Small intestine (tissue), 7 donors: ENCODE measurements around the gene OLA1. TPM values are rescaled to one million over a fixed set of nuclear protein-coding genes. Genes with fewer than 3 reads are reported as not detected.

Experiments
- DNase-seq, 2 donors: peaks; one replicate each; pipeline versions ENCODE4 v3.0.0 to v3.0.0-alpha.2; 2013
- FAIRE-seq: peaks from 2 replicates; lab custom pipeline; 2012; peaks lifted over from hg19 to GRCh38; lab: Jason Lieb, UNC
- H3K27ac ChIP-seq, 3 donors: one replicate each; pipeline ENCODE4 v1.5.1; 2013; ENCODE audit warnings: low read length in 2 of 3, mild to moderate bottlenecking in 2 of 3, control low read depth in 1 of 3, inconsistent platforms in 1 of 3, low read depth in 1 of 3, moderate library complexity in 1 of 3
- H3K27me3 ChIP-seq, 3 donors: one replicate each; pipeline ENCODE4 v1.6.1; 2013; ENCODE audit warnings: low read length in 3 of 3, inconsistent platforms in 1 of 3; ENCODE audit not compliant: control insufficient read depth in 3 of 3, insufficient read depth in 3 of 3
- H3K36me3 ChIP-seq, 3 donors: one replicate each; pipeline ENCODE4 v1.6.1; 2013; ENCODE audit warnings: low read length in 3 of 3, inconsistent platforms in 1 of 3, low read depth in 1 of 3, mild to moderate bottlenecking in 1 of 3, moderate library complexity in 1 of 3; ENCODE audit not compliant: control insufficient read depth in 3 of 3, insufficient read depth in 2 of 3
- H3K4me1 ChIP-seq, 3 donors: one replicate each; pipeline ENCODE4 v1.6.1; 2013; ENCODE audit warnings: low read length in 2 of 3, inconsistent platforms in 1 of 3, low read depth in 1 of 3, mild to moderate bottlenecking in 1 of 3, moderate library complexity in 1 of 3; ENCODE audit not compliant: control insufficient read depth in 3 of 3, insufficient read depth in 2 of 3
- H3K4me3 ChIP-seq, 3 donors: one replicate each; pipeline ENCODE4 v1.5.1; 2013; ENCODE audit warnings: low read length in 3 of 3, control low read depth in 1 of 3, inconsistent platforms in 1 of 3, low read depth in 1 of 3, mild to moderate bottlenecking in 1 of 3, moderate library complexity in 1 of 3
- H3K9me3 ChIP-seq, 2 donors: one replicate each; pipeline ENCODE4 v1.6.1; 2013; ENCODE audit warnings: low read depth in 1 of 2, low read length in 1 of 2; ENCODE audit not compliant: control insufficient read depth in 2 of 2, insufficient read depth in 1 of 2
- WGBS, 3 donors: extraction: QIAGEN DNeasy Blood & Tissue Kit; methylation state at CpG; one replicate each; pipeline ENCODE4 v1.1.7; 2013; 5-methylcytosine and 5-hydroxymethylcytosine counted together
- polyA plus RNA-seq, 4 donors: library from polyadenylated mRNA; stranded (reverse) in 3 of 4; unstranded in 1 of 4; fragments of 200-250 nt in 3 of 4; fragments of 120-200 nt in 1 of 4; gene quantifications; one replicate each; pipeline versions ENCODE4 v1.2.1 to v1.2.3, GENCODE V29; 2013
- donor health status: healthy with polysubstance abuse.
- donor health status: control.
- donor health status: control.
- donor health status: Bipolar disorder and iron deficiency.
- donor health status: healthy.

OLA1 gene
- polyA plus RNA-seq, 4 donors: 60.3 to 148 (median 92.0) TPM

- Histone ChIP-seq H3K9me3 (no peaks in the 10 kb centered on the region), H3K27ac (no peak overlapping the region), H3K27me3 (no peaks in the 10 kb centered on the region), H3K4me3 (no peak overlapping the region), H3K4me1 (peaks cover 0 to 7% (median 7%) of the 10 kb centered on the region in 3 donors), H3K36me3 (peaks cover 0 to 26% (median 2%) of the 10 kb centered on the region in 3 donors)
- FAIRE-seq: no peak
- WGBS, 3 donors: 89 to 94% (median 89%) methylated on average over 3 of the region's 3 CpGs
- DNase-seq: no peak
Measured at GRCh38 chr2:174245065-174245464, 3.3 kb downstream of the OLA1 start.

- WGBS, 3 donors: 93 to 94% (median 93%) methylated on average over 3 of the region's 3 CpGs
- Histone ChIP-seq H3K27me3 (no peaks in the 10 kb centered on the region), H3K9me3 (no peaks in the 10 kb centered on the region), H3K4me1 (peaks cover 0 to 7% (median 4%) of the 10 kb centered on the region in 3 donors), H3K4me3 (no peak overlapping the region), H3K27ac (no peak overlapping the region), H3K36me3 (peaks cover 0 to 26% (median 2%) of the 10 kb centered on the region in 3 donors)
- no peak for DNase-seq
- FAIRE-seq: no peak
Measured at GRCh38 chr2:174243812-174244211, 4.5 kb downstream of the OLA1 start.

- H3K4me3 ChIP-seq: no peak overlapping the region
- peaks cover 0 to 29% (median 4%) of the 10 kb centered on the region in 3 donors for H3K36me3 ChIP-seq
- WGBS, 3 donors: 94 to 96% (median 95%) methylated on average over 1 of the region's 1 CpG
- H3K27ac ChIP-seq: no peak overlapping the region
- H3K9me3 ChIP-seq: no peaks in the 10 kb centered on the region
- peaks cover 0 to 3% (median 0%) of the 10 kb centered on the region in 3 donors for H3K4me1 ChIP-seq
- H3K27me3 ChIP-seq: no peaks in the 10 kb centered on the region
- DNase-seq (no peak), FAIRE-seq (no peak)
Measured at GRCh38 chr2:174240097-174240496, 8.2 kb downstream of the OLA1 start.

- H3K27ac ChIP-seq: no peak overlapping the region
- H3K27me3 ChIP-seq: no peaks in the 10 kb centered on the region
- H3K36me3 ChIP-seq: peaks cover 0 to 10% (median 2%) of the 10 kb centered on the region in 3 donors
- FAIRE-seq: no peak
- no peak overlapping the region for H3K4me3 ChIP-seq
- DNase-seq: no peak
- H3K4me1 ChIP-seq: no peaks in the 10 kb centered on the region
- H3K9me3 ChIP-seq: no peaks in the 10 kb centered on the region
- WGBS, 3 donors: 97 to 100% (median 98%) methylated on average over 3 of the region's 3 CpGs
Measured at GRCh38 chr2:174236429-174236828, 11.9 kb downstream of the OLA1 start.

- Histone ChIP-seq H3K27me3 (no peaks in the 10 kb centered on the region), H3K36me3 (peaks cover 0 to 10% (median 2%) of the 10 kb centered on the region in 3 donors), H3K4me3 (no peak overlapping the region), H3K9me3 (no peaks in the 10 kb centered on the region), H3K4me1 (no peaks in the 10 kb centered on the region), H3K27ac (no peak overlapping the region)
- no peak for DNase-seq
- no peak for FAIRE-seq
- 84 to 92% (median 92%) methylated on average over 4 of the region's 4 CpGs for WGBS, 3 donors
Measured at GRCh38 chr2:174235680-174236079, 12.7 kb downstream of the OLA1 start.

- DNase-seq (no peak), FAIRE-seq (no peak)
- no peak overlapping the region for H3K27ac ChIP-seq
- H3K4me1 ChIP-seq: no peaks in the 10 kb centered on the region
- H3K4me3 ChIP-seq: no peak overlapping the region
- WGBS, 3 donors: 69 to 80% (median 78%) methylated on average over 1 of the region's 1 CpG
- H3K27me3 ChIP-seq: no peaks in the 10 kb centered on the region
- peaks cover 0 to 13% (median 2%) of the 10 kb centered on the region in 3 donors for H3K36me3 ChIP-seq
- H3K9me3 ChIP-seq: no peaks in the 10 kb centered on the region
Measured at GRCh38 chr2:174233771-174234275, 14.5 kb downstream of the OLA1 start.

- peaks cover 0 to 21% (median 0%) of the 10 kb centered on the region in 3 donors for H3K36me3 ChIP-seq
- 53 to 87% (median 84%) methylated on average over 1 of the region's 1 CpG for WGBS, 3 donors
- no peak overlapping the region for H3K4me3 ChIP-seq
- peaks cover 0 to 3% (median 0%) of the 10 kb centered on the region in 3 donors for H3K4me1 ChIP-seq
- no peaks in the 10 kb centered on the region for H3K9me3 ChIP-seq
- H3K27ac ChIP-seq: no peak overlapping the region
- H3K27me3 ChIP-seq: no peaks in the 10 kb centered on the region
- DNase-seq: no peak
- FAIRE-seq: no peak
Measured at GRCh38 chr2:174227748-174228147, 20.6 kb downstream of the OLA1 start.

GRCh38 chr2:174224665-174225288, 23.6 kb downstream of the OLA1 start:
- DNase-seq (no peak), FAIRE-seq (no peak)
- Histone ChIP-seq H3K4me3 (no peak overlapping the region), H3K9me3 (no peaks in the 10 kb centered on the region), H3K27me3 (no peaks in the 10 kb centered on the region), H3K36me3 (peaks cover 0 to 21% (median 3%) of the 10 kb centered on the region in 3 donors), H3K27ac (no peak overlapping the region), H3K4me1 (peaks cover 0 to 3% (median 0%) of the 10 kb centered on the region in 3 donors)
- 93 to 96% (median 95%) methylated on average over 7 of the region's 7 CpGs for WGBS, 3 donors
